ENCODE results near the gene DDX56. TPM values are rescaled to one million over a fixed set of nuclear protein-coding genes. Genes with fewer than 3 reads are reported as not detected.

Gene DDX56
- total RNA-seq, 6 donors from 2014 or later: 37.6 to 105 (median 57.0) TPM

DNA sequence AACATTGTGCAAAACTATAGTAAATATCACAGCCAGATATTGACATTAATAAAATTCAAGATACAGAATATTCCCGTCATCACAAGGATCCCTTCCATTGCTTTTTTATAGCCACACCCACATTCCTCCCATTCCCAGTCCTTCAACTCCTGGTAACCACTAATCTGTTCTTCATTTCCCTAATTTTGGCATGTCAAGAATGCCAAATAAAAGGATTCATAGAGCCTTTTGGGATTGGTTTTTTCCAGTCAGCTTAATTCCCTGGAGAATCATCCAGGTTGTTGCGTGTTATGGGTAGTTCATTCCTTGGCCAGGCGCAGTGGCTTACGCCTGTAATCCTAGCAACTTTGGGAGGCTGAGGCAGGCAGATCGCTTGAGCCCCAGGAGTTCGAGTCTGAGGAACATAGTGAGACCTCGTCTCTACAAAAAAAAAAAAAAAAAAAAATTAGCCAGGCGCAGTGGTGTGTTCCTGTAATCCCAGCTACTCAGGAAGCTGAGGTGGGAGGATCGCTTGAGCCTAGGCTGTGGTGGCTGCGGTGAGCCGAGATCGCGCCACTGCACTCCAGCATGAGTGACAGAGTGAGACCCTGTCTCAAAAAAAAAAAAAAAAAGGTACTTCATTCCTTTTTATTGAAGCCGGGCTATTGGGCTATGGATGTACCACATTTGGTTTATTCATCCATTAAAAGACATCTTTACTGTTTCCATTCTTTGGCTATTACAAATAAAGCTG, 35.4 kb upstream of the DDX56 start:
- H3K27ac ChIP-seq: no peak overlapping the region
- ATAC-seq (ENCODE audit: low FRiP score in 2 of 2) (no peak), DNase-seq (no peak)
- no peaks in the 10 kb centered on the region for H3K36me3 ChIP-seq
- no peaks in the 10 kb centered on the region for H3K9me3 ChIP-seq
- WGBS, 2 donors: 74 to 78% methylated on average over 14 of the region's 14 CpGs
- H3K27me3 ChIP-seq: no peaks in the 10 kb centered on the region
- TF ChIP-seq CTCF (IDR thresholded peaks at IDR 0.05): no peak
- no peak for TF ChIP-seq POLR2A (IDR thresholded peaks at IDR 0.05)
- no peak for TF ChIP-seq POLR2AphosphoS5 (IDR thresholded peaks at IDR 0.05)
- TF ChIP-seq EP300 (IDR thresholded peaks at IDR 0.05): no peak
- H3K4me1 ChIP-seq: peaks cover 15 to 33% (median 20%) of the 10 kb centered on the region in 4 donors
- H3K4me3 ChIP-seq: no peak overlapping the region

GRCh38 chr7:44607141-44608068, 33.7 kb upstream of the DDX56 start:
- WGBS, 2 donors: 48 to 60% methylated on average over 28 to 35 of the region's 35 CpGs
- peak overlapping the region; percentile 93 to 98 (median 96) for H3K27ac ChIP-seq
- H3K9me3 ChIP-seq: no peaks in the 10 kb centered on the region
- H3K4me3 ChIP-seq: peak overlapping the region; percentile 60 to 82 (median 70)
- no peak for DNase-seq
- H3K27me3 ChIP-seq: no peaks in the 10 kb centered on the region
- TF ChIP-seq POLR2A (IDR thresholded peaks at IDR 0.05) (no peak), CTCF (IDR thresholded peaks at IDR 0.05) (no peak), EP300 (IDR thresholded peaks at IDR 0.05) (no peak), POLR2AphosphoS5 (IDR thresholded peaks at IDR 0.05) (no peak)
- H3K36me3 ChIP-seq: no peaks in the 10 kb centered on the region
- no peak for ATAC-seq (ENCODE audit: low FRiP score in 2 of 2)
- peaks cover 15 to 30% (median 20%) of the 10 kb centered on the region in 4 donors for H3K4me1 ChIP-seq

GRCh38 chr7:44606341-44607140, 32.8 kb upstream of the DDX56 start, which contains the start of gene OGDH:
Gene OGDH (plus strand): TSS chr7:44606627. CDS start chr7:44624344, 17,717 bp downstream.
- 0% methylated on average over 31 to 58 of the region's 93 CpGs for WGBS, 2 donors
- peak within 1 kb of the TSS; percentile 93 to 98 (median 96) for H3K27ac ChIP-seq

More at GRCh38 chr7:44606341-44607140, 32.8 kb upstream of the DDX56 start, which contains the start of gene OGDH:
- H3K9me3 ChIP-seq: no peaks in the 10 kb centered on the region
- H3K4me3 ChIP-seq: peak within 1 kb of the TSS; percentile 60 to 82 (median 70)
- H3K27me3 ChIP-seq: no peaks in the 10 kb centered on the region
- DNase-seq: peak; percentile 99 to 100
- H3K36me3 ChIP-seq: no peaks in the 10 kb centered on the region
- peaks cover 15 to 30% (median 20%) of the 10 kb centered on the region in 4 donors for H3K4me1 ChIP-seq
- TF ChIP-seq EP300 (IDR thresholded peaks at IDR 0.05) (peak in 1 of 4 donors; percentile 83), POLR2A (IDR thresholded peaks at IDR 0.05) (peak; percentile 42 to 98 (median 92)), CTCF (IDR thresholded peaks at IDR 0.05) (peak in 3 of 6 experiments; percentile 27 to 35 (median 30)), POLR2AphosphoS5 (IDR thresholded peaks at IDR 0.05) (peak; percentile 96 to 98)
- peak; percentile 99 for ATAC-seq (ENCODE audit: low FRiP score in 2 of 2)
